NOMO-1 treated with dmso at 0.1 percent for 144 hours (cell line): ENCODE data around the gene GGT5.
"Not testable (repeated sequence)": the region's sequence is repeated elsewhere in the genome, so short reads cannot be mapped to it uniquely, and the experiment has no call there.

Source experiments
- DNase-seq: peaks from one replicate; lab custom pipeline; 2025; ENCODE audit not compliant: unreplicated experiment; lab: John Stamatoyannopoulos, UW

GGT5 gene

DNA sequence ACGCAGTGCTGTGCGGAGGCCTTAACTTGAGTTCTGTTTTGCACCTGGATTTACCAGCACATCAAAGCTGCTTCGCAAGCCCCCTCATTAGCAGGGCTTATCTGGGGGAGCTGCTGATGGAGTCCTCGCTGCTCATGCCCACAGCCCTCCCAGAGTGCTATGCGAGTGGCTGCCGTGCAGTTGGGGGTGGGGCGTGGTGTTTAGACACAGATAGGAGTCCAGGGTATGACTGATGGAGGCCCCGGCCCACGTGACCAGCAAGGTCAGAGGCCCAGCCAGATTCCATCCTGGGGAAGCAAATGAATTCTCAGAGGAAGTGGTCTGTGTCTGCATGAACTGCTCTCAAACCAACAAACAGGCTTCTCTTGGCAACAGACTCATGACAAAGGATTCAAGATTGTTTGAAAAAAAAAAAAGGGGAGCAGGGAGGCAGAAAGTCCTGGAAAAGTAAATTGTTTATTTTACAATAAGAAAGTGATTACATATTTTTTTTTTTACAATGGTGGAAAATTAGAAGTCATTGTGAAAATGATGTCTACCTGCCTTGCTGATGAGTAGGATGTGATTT lies 19.5 kb upstream of the GGT5 start:
- not testable (repeated sequence) for DNase-seq

DNA sequence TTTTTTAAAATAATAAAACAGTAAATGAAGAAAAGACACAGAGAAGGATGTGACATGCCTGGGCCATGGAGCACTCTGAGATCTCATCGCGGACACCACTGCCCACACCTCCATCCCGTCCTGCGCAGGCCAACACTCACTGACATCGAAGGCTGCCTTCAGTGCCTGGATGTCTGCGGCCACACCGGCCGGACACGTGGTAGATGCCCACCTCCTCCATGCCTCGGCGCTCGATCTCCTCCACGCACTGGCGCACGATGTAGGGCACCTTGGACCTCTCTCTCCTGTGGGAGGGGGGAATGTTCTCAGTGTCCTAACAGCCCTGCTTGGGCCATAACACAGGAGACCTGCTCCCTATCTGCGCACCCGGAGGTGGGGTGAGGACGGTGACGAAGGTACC lies 18.6 kb upstream of the GGT5 start:
- DNase-seq = not testable (repeated sequence)

DNA sequence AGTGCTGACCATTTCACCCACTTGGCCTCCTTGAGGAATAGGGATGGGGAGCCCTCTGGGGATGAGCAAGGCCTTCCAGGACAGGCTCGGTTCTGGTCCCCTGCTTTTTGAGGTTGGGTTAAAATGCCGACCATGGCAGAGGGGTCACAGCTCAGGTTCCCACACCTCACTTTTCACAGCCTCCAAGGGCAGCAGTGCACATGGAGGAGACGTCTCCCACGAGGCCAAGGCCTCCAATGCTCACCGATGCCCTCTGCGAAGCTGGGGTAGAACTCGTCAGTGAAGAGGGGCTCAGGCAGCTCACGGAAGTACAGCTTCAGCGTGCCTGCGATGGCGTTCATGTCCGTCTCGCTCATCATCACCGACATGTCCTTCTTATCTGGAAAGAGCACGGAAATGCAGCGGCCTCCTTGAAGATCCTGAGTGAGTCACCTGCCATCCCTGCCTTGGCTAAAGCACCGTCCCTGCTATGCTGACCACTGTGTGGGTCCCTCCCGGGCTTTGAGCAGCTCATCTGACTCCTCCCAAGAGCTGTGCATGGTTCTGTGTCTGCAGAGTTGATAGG lies 17.4 kb upstream of the GGT5 start:
- not testable (repeated sequence) for DNase-seq

DNA sequence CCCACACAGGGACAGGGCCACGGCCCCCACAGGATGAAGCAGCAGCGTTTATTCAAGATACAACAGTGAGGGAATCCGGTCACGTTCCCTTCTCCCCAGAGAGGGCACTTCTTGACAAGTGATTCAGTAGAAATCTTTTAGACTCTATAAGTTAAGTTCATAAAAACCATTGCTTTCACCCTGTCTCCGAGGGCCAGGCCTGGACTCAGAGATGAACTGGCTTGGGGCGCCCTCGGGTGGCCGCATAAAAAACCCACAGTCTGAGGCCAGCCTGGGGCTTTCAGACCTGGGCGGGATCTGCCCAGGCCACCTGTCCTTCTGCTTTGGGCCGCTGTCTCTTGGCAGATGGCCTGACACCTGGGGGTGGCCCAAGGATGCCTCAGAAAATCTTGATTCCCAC lies 14.6 kb upstream of the GGT5 start:
- peak; percentile 24 for DNase-seq

DNA sequence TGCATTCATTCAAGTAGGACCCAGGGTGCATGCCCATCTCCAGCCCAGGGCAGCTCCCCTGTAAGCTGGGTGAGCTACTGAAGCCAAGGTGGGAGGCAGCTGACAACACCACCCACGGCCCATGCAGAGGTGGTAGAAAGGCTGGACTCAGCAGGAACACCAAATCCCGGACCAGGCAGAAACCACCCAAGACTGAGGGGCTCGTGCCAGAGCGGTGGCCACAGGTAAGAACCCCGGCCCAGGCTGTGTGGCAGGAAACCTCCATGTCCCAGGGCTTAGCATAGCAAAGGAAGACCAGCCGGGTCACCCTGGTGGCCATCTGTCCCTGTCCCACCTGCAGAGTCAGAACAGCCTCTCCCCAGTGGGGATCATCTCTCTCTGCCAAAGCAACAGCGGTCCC lies 11.9 kb upstream of the GGT5 start:
- not testable (repeated sequence) for DNase-seq

DNA sequence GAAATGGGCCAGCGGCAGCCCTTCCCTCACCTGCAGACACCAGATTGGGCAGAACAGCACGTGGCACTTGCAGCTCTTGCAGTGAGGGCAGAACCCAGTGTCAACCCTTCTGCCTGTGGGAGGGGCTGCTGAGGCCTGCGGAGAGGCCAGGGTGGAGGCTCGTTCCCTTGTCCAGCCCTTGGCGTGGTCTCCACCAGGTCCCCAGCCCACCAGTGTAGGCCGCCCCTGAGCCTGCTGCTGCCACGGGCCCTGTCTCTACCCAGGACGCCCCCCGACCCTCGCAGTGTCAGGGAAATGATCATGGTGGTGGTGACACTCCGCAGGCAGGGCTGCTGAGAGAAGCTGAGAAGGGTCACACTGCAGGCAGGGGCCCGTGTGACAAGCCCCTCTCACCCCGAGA lies 11.3 kb upstream of the GGT5 start:
- not testable (repeated sequence) for DNase-seq

DNA sequence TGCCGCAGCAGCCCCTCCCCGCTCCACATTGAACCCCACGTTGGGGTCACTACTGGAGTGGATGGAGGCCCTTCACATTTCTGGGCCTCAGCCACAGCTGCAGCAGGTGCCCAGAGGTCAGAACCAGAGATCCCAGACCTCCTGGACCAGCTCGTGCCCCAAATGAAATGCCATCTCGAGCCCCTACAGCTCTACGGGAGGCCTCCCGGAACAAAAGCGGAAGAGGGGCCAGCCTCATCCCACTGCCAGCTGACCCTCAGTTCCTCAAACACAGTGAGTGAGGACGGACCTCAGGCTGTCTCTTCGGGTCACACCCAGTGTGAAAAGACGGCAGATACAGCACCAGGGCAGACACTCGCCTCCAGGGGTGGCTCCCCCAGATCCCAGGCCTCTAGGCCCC lies 8.2 kb upstream of the GGT5 start:
- DNase-seq = not testable (repeated sequence)

DNA sequence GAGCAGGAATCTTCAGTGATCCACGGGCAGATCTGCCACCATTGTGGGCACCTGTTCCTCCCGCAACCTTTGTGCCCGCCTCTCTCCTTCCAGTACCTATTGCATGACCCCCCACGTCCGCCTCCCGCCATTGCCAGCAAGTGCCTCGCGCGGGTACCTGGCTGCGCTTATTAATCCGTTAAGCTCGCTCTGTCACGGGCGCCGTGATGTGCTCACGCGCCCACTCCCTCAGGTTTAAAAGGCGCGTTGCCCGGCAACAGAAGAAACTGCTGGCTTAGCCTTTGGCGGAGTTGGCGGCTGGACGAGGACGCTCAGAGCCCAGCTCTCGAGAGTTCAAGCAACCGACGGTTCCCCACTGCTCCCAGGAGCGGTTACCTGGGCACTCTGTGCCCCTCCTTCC lies 6.4 kb upstream of the GGT5 start:
- DNase-seq = not testable (repeated sequence)

DNA sequence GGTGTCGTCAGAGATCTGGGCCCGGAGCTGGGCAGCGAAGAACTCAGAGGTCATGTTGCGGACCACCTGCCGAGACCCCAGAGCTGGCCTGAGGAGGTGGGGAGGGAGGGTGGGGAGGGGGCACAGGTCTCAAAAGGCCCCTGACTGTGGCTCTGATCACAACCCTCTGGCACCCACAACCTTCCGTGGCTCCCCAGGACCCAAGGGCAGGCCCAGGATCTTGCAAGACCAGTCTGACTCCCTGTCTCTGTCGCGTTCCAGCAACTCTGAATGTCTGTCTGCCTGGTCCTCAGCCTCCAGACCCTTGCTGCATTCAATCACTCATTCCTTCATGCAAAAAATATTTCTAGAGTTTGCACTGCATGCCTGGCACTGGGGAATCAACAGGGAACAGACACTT lies 4.5 kb upstream of the GGT5 start:
- not testable (repeated sequence) for DNase-seq

DNA sequence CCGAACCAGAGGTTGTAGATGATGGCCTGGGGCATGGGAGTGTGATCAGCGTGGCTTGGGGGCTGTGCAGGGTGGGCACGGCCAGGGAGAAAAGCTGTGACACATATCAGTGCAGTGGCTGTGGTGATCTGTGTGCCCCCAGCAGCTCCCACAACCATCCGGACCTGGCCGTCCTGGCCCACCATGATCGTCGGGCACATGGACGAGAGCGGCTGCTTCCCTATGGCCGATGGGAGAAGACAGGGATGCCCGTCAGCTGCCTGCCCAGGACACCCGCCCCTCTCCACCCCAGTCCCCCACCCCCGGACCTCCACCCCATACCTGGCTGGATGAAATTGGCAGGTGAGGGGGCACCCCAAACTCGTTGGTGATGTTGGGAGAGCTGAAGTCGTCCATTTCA lies 3.7 kb upstream of the GGT5 start:
- DNase-seq = not testable (repeated sequence)

DNA sequence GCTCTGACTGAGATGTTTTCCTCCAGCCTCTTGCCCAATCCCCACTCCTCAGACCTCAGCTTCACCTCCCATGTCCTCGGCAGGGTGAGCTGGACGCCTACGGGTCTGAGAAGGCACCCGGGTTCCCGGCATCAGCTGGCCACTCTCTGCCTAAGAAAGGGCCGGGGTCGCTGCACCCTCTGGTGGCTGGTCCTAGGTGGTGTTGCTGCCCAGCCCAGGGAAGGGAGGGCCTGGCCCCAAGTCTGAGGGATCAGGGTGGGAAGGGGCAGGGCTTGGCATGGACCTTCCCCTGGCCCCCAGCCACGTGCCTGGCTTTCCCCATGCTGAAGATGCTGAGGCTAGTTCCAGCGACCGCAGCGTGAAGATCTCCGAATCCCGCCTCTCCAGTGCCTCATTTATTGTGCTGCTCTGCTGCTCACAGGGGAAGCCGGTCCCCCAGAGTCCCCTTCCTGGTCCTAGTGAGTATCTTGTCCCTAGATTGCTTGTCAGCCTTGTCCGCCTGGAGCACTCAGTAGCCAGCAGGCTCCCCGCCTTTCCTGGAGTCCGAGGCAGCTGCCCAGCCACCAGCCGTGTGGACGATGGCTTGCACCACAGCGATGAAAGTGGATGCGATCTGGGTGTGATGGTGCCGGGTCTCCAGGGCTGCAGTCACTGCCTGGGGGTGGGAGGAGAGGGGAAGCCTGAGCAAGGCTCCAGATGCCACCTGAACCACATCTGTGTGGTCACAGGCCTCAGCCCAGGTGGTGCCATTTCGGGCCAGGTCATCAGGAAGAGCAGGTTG lies 2.9 kb upstream of the GGT5 start:
- DNase-seq = no peak

DNA sequence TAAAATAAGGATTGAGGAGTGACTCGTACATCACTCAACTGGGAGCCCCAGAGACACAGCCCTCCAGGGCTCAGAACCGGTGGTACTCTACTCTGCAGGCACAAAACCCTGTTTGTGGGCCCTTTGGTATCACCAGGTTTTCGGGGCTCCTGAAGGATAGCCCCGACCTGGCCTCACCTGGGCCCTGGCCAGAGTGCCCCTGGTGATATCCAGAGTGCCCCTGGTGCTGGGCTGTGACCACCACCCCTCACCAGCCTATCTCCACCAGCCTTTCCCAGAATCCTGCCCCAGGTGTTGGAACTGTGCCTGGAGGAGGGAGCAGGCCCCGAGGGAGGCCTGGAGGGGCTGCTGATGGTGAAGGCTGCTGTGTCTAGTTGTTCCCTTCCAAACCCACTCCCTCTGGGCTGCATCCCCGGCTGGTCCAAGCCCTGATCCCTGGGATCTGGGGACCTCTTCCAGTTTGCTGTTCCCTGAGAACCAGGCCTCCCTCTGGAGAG lies 2.2 kb upstream of the GGT5 start:
- DNase-seq = no peak

DNA sequence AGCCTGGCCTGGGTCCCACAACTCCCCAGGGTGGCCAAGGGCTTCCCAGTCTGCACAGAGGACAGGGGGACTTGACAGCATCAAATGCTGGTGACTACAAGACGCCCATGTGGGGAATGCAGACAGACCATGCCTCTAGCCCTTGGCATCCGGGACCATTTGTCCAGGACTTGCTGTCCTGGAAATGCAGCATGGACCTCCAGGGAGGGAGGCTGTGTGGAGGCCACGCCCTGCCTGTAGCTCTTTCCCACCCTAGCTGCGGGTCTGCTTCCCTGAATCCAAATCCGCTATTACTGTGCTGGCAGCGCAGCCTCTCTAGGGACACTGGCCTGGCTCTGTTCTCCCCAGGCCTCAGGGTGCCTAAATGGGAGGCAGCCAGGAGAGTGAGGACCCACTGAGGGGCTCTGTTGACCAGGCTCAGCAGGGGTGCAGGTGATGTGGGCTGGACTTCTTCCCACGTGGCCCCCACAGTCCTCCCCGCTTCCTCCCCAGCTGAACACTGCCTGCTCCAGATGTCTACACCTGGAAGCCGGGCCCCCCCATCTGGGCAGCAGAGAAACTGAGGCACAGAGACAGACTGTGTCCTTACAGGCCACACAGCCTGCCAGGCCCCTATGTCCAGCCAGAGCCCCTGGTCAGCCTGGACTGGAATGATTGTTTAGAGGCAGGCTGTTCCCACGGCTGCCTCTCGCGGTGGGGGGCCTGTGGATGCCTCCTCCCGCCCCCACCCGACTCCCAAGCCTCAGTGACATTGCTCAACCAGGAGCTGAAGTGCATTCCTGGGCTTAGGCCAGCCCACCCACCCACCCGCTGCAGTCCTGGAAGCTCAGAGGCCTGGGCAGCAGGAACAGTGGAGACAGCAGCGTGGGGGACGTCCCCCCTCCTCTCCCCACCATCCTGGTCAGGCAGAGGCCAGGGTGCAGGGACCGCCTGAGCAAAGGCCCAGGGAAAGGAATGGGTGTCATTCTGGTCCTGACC lies 991 bp upstream of the GGT5 start:
- DNase-seq = not testable (repeated sequence)

DNA sequence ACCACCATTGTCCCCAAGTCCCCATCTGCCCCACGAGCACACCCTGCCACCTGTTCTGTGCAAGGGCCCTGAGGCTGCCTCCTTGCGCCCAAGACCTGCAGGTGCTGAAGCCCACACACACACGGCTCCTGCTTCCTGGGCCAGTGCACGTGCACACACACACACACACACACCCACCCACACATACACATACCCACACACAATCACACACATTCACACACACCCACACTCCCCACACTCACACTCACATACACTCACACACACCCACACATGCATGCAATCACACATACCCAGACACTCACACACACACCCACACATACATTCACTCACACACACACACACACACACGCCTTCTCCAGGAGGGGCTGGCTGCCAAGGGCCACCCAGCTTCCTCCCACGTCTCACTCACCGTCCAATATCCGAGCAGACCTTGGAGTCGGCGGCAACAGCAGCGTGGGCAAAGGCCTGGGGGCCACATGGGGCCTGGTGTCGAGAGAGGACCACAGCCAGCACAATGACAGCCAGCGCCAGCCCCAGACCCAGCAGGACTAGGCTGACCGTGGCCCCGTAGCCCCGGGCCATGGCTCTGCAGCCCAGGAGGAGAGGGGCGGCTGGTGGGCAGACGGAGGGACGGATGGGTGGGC lies 616 bp downstream of the GGT5 start:
- no peak for DNase-seq

DNA sequence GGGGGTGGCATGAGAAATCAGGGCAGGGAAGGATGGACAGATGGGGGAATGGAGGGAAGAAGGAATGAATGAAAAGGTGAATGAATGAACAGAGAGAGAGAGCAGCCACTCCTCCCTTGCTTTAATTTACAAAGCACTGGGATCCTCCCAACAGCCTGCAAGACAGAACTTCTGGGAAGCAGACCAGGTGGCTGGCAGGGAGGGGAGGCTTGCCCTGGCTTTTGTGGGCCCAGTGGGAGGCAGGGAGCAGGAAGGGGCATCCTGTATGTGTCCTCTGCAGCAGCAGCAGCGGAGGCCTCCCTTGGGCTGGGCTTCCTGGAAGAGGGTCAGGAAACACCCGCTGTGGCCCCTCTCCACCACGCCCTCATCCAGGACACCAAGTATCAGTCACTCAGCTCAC lies 1.5 kb downstream of the GGT5 start:
- DNase-seq = not testable (repeated sequence)

DNA sequence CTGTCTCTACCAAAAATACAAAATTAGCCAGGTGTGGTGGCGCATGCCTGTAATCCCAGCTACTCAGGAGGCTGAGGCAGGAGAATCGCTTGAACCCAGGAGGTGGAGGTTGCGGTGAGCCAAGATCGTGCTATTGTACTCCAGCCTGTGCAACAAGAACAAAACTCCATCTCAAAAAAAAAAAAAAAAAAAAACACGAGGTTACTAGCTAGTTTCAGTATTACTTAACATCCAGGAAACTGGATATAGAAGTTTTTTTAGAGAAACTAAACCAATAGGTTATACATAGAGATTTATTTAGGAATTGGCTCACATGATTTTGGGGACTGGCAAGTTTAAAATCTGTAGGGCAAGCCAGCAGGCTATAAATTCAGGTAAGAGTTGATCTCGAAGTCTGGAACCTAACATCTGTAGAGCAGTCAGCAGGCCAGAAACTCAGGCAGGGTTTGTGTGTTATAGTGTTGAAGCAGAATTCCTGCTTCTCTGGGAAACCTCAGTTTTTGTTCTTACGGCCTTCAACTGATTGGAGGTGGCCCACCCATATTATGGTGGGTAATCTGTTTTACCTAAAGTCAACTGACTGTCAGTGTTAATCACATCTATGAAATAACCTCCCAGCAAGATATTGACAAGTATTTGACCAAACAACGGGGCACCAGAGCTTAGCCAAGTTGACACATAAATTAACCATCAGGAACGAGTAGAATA lies 3.7 kb downstream of the GGT5 start:
- DNase-seq = not testable (repeated sequence)

DNA sequence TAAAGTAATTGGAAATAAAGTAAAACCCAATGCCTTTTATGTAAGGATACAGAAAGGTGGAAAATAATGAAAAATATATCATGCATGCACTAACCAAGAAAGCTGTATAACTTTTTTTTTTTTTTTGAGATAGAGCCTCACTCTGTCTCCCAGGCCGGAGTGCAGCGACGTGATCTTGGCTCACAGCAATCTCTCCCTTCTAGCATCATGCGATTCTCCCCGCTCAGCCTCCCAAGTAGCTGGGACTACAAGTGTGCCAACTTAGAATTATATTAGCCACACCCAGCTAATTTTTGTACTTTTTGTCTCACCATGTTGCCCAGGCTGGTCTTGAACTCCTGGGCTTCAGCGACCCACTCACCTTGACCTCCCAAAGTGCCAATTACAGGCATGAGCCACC lies 4.5 kb downstream of the GGT5 start:
- no peak for DNase-seq

DNA sequence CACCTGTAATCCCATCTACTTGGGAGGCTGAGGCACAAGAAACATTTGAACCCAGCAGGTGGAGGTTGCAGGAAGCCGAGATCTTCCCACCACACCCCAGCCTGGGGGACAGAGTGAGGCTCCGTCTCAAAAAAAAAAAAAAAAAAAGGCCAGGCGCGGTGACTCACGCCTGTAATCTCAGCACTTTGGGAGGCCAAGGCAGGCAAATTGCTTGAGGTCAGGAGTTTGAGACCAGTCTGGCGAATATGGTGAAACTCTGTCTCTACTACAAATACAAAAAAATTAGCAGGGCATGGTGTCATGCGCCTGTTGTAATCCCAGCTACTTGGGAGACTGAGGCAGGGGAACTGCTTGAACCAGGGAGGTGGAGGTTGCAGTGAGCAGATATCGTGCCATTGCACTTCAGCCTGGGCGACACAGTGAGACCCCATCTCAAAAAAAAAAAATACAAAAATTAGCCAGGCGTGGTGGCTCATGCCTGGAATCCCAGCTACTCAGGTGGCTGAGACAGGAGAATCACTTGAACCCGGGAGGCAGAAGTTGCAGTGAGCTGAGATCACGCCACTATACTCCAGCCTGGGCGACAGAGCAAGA lies 6.7 kb downstream of the GGT5 start:
- not testable (repeated sequence) for DNase-seq

DNA sequence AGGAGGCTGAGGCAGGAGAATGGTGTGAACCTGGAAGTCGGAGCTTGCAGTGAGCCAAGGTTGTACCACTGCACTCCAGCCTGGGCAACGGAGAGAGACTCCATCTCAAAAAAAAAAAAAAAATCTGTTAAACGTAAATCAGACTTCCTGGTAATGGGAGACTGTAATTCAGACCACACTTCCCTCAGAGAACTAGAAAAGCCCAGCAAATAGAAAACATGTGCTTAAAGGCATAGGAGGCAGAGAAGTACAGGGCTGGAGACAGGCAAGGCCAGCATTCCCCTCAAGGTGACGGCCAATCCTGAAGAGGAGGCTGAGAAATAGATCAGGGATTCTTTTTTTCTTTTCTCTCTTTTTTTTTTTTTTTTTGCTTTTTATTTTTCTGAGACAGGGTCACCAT lies 8.2 kb downstream of the GGT5 start:
- no peak for DNase-seq

DNA sequence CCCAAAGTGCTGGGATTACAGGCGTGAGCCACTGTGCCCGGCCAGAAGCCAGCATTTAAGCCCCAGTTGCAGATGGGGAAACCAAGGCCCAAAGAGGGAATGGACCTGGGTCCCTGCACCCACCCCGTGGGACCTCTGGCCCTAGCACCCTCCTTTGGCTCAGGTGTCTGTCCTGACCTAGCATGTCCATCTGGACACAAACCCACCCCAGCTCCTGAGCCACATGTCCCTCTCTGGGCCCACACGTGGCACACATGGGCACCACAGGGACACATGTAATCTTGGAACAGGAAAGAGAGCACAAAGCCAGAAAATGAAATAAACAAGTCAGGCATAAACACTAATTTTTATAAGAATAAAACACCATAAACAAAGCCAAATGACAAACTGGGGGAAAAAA lies 9.6 kb downstream of the GGT5 start:
- no peak for DNase-seq
